Fibroblast of the aortic adventitia (primary cell): ENCODE measurements around the gene IDH3G. TPM values are rescaled to one million over a fixed set of nuclear protein-coding genes. Genes with fewer than 3 reads are reported as not detected.

Experiments used
- DNase-seq: peaks from one replicate; pipeline ENCODE4 v3.0.0-alpha.2; 2010; ENCODE audit warnings: low read depth
- H3K4me3 ChIP-seq: 2 replicates; pipeline ENCODE4 v1.5.1; 2011; ENCODE audit warnings: low read depth, mild to moderate bottlenecking, control low read depth, low read length, moderate library complexity
- total RNA-seq: library from RNA; depleted of rRNA; stranded (reverse); fragments of >200 nt; gene quantifications from 2 replicates; pipeline ENCODE4 v1.2.3, GENCODE V29; 2012; ENCODE audit warnings: low replicate concordance
- TF ChIP-seq, protein P1 (sequence below): IDR thresholded peaks from 2 replicates; pipeline ENCODE4 v1.5.1; 2011; ENCODE audit warnings: mild to moderate bottlenecking, low read length, control low read depth, inconsistent platforms; ENCODE audit not compliant: insufficient read depth

IDH3G gene
- total RNA-seq, 1 donor: 46.0 TPM

DNA sequence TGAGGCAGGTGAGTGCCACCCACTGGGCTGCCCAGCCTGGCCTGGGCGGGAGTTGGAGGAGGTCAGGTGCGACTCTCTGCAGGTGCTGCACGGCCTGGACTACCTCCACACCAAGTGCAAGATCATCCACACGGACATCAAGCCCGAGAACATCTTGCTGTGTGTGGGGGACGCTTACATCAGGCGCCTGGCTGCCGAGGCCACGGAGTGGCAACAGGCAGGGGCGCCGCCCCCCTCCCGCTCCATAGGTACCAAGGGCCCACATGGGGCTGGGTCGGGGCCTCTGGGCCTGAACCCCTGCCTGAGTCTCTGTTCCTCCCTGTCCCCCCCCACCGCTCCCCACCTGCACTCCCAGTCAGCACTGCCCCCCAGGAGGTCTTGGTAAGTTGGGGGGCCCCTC lies 11.3 kb downstream of the IDH3G start:
- TF ChIP-seq, protein P1, sequence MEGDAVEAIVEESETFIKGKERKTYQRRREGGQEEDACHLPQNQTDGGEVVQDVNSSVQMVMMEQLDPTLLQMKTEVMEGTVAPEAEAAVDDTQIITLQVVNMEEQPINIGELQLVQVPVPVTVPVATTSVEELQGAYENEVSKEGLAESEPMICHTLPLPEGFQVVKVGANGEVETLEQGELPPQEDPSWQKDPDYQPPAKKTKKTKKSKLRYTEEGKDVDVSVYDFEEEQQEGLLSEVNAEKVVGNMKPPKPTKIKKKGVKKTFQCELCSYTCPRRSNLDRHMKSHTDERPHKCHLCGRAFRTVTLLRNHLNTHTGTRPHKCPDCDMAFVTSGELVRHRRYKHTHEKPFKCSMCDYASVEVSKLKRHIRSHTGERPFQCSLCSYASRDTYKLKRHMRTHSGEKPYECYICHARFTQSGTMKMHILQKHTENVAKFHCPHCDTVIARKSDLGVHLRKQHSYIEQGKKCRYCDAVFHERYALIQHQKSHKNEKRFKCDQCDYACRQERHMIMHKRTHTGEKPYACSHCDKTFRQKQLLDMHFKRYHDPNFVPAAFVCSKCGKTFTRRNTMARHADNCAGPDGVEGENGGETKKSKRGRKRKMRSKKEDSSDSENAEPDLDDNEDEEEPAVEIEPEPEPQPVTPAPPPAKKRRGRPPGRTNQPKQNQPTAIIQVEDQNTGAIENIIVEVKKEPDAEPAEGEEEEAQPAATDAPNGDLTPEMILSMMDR: no peak
- DNase-seq: no peak
- no peak overlapping the region for H3K4me3 ChIP-seq

DNA sequence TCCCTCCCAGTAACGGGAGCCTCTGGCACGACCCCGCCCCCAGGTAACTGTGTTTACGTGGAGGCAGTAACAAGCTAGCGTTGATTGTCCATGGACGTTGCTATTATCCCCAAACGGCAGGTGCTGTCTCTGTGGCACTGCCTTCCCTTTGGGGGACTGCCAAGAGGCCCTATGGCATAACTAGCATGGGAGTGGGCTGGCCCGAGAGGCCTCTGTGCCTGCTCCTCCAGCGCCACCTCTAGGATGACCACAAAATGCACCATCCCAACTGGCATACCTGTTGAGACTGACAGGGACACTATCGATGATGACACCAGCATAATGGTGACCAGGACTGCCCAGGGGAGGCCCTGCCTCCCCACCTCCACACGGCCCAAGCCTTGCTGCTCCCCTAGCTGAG lies 11.9 kb downstream of the IDH3G start:
- no peak overlapping the region for H3K4me3 ChIP-seq
- DNase-seq: no peak

DNA sequence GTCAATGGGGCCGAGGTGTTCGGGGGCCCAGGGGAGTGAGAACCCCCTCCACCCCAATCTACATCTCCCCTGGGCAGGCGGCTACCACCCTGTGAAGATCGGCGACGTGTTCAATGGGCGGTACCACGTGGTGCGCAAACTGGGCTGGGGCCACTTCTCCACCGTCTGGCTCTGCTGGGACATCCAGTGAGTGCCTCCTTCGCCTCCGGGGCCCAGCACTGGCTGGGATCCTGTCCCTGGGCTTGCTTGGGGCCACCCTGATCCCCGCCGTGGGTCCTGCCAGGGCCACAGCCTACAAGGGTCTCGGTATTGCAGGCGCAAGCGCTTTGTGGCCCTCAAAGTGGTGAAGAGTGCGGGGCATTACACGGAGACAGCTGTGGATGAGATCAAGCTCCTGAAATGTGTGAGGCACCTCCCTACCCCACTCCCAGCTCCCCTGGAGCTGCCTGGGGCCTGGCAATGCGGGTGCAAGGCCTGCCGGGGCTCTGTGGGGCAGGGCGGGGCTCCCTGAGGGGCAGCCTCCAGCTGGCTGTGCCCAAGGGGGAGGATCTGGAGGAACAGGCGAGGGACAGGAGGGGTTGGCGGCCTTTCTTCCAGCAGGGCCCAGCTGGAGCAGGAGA lies 12.6 kb downstream of the IDH3G start:
- no peak overlapping the region for H3K4me3 ChIP-seq
- TF ChIP-seq, protein P1: no peak
- no peak for DNase-seq

More for the DNA sequence above, 11.9 kb downstream of the IDH3G start:
- TF ChIP-seq, protein P1: no peak

DNA sequence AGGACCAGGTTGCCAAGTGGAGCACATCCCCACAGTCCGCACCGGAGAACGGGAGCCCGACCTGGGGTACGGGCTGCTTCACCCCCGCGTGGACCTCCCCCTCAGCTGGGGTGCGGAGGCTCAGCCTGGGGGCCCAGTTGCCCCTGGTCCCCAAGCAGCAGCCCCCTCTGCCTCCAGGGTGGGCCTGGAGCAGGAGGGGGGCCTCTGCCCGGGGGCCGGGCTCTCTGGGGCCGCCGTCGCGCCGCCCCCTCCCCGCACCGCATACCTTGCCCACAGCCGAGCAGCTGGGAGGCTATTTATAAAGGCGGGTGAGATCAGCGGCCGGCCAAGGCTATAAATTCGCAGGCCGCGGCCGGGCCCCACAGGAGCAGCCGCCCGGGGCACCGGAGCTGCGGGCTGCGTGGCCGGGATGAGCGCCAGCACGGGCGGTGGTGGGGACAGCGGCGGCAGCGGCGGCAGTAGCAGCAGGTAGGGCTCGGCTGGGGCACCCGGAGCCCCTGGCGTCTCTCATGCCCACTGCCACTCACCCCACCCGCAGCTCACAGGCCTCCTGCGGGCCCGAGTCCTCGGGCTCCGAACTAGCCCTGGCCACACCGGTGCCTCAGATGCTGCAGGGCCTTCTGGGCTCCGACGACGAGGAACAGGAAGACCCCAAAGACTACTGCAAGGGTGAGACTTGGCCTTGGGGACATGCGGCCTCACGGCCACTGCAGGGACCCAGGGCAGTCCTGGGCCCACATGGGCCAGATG lies 13.3 kb downstream of the IDH3G start, which contains the start of gene SRPK3:
TSS of gene SRPK3 (plus strand) at position 364 of the 750 bp plus-strand sequence. CDS start at position 410, 46 bp downstream.
- no peak within 1 kb of the TSS for H3K4me3 ChIP-seq
- TF ChIP-seq, protein P1: no peak
- no peak for DNase-seq

DNA sequence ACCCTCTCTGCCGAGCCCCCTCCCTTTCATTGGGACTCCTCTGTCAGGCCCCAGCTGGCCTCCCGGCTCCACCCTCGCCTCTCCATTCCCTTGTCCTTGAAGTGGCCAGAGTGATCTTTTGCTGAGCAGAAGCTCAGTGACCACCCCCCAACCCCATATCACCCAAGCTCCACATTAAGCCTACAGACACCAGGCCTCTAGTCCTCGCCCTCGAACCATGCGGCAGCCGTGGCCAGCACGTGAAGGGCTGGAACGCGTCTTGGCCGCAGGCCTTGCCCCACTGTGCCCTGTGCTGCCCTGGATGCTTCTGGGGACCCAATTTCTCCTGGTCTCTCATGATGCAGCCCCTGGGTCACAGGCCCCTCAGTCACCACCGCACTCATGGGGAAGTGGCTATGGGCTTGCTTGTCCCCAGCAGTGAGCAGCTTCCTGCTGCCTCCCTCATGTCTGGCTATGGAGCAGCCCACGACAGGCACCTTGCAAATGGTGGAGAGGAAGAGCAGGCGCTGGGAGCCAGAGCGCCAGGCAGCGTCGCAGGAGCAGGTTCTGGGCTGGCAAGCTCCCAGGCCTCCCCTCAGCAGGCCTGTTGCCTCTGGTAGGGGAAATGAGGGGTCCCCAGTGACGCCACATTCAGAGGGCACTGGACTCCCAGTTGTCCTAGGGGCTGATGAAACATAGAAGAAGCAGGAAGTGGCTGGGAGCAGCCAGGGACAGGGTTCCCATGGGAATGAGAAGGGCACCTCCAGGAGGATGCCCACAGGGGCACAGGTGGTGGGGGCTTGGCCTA lies 14.1 kb downstream of the IDH3G start:
- H3K4me3 ChIP-seq: no peak overlapping the region
- no peak for DNase-seq
- TF ChIP-seq, protein P1: no peak

DNA sequence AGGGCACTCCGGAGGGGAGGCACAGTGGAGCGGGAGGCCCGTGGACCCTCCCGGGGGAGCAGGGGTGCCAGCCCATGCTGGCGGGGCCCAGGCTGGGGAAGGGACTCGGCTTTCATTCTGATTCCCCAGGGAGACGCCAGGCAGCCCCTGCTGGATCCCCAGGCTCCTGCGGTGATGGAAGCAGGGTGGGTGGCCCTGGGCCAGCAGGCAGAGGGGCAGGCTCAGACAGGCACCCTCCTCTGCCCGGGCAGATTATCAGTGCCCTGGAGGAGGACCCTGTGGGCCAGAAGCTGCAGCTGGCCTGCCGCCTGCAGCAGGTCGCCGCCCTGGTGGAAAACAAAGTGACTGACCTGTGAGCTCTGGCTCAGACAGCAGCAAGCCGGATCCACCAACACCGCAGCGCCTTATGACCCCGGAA lies 15.5 kb downstream of the IDH3G start:
- TF ChIP-seq, protein P1: no peak
- no peak overlapping the region for H3K4me3 ChIP-seq
- DNase-seq: no peak
